Kidney epithelial cell (primary cell): ENCODE results near the gene CST11. TPM values are rescaled to one million over a fixed set of nuclear protein-coding genes. Genes with fewer than 3 reads are reported as not detected.

Experiments used
- DNase-seq: peaks from one replicate; pipeline ENCODE4 v3.0.0-alpha.2; 2010; ENCODE audit warnings: low read depth
- H3K27me3 ChIP-seq: 2 replicates; pipeline ENCODE4 v1.6.0; 2011; ENCODE audit warnings: low read length; ENCODE audit not compliant: control insufficient read depth, insufficient read depth
- H3K36me3 ChIP-seq: 2 replicates; pipeline ENCODE4 v1.5.1; 2011; ENCODE audit warnings: low read length; ENCODE audit not compliant: control insufficient read depth, insufficient read depth
- H3K4me3 ChIP-seq: 2 replicates; pipeline ENCODE4 v1.5.1; 2011; ENCODE audit warnings: low read depth, mild to moderate bottlenecking, control low read depth, low read length
- CTCF ChIP-seq: IDR thresholded peaks from 2 replicates; pipeline ENCODE4 v1.5.1; 2011; ENCODE audit warnings: mild to moderate bottlenecking, moderate library complexity, low read length, control low read depth, inconsistent platforms; ENCODE audit not compliant: insufficient read depth, poor library complexity, severe bottlenecking
- total RNA-seq: library from RNA; depleted of rRNA; stranded (reverse); fragments of >200 nt; gene quantifications from 2 replicates; pipeline ENCODE4 v1.2.3, GENCODE V29; 2015

The CST11 gene
- total RNA-seq = not detected in 2 replicates

GRCh38 chr20:23452776-23453175, at the start of gene CST11:
CST11 (minus strand) TSS chr20:23452876; CDS start chr20:23452811, 65 bp downstream.
- no peak for DNase-seq
- no peak for TF ChIP-seq CTCF
- no peaks in the 10 kb centered on the region for H3K27me3 ChIP-seq

GRCh38 chr20:23501926-23502325, 49.2 kb upstream of the CST11 start:
- no peak for TF ChIP-seq CTCF
- Histone ChIP-seq H3K36me3 (no peaks in the 10 kb centered on the region), H3K27me3 (no peaks in the 10 kb centered on the region), H3K4me3 (no peak overlapping the region)
- no peak for DNase-seq

More at GRCh38 chr20:23452776-23453175, at the start of gene CST11:
- H3K36me3 ChIP-seq = no peaks in the 10 kb centered on the region
- H3K4me3 ChIP-seq = no peak within 1 kb of the TSS

GRCh38 chr20:23497536-23497935, 44.9 kb upstream of the CST11 start:
- Histone ChIP-seq H3K4me3 (no peak overlapping the region), H3K36me3 (no peaks in the 10 kb centered on the region), H3K27me3 (no peaks in the 10 kb centered on the region)
- DNase-seq = no peak
- TF ChIP-seq CTCF = no peak

- Histone ChIP-seq H3K27me3 (no peaks in the 10 kb centered on the region), H3K36me3 (no peaks in the 10 kb centered on the region), H3K4me3 (no peak overlapping the region)
- DNase-seq = no peak
- no peak for TF ChIP-seq CTCF
Measured at GRCh38 chr20:23493172-23493772, 40.6 kb upstream of the CST11 start.

- no peaks in the 10 kb centered on the region for H3K36me3 ChIP-seq
- DNase-seq = no peak
- no peak for TF ChIP-seq CTCF
- no peak overlapping the region for H3K4me3 ChIP-seq
- H3K27me3 ChIP-seq = no peaks in the 10 kb centered on the region
Measured at GRCh38 chr20:23492292-23492691, 39.6 kb upstream of the CST11 start.

GRCh38 chr20:23490817-23491216, 38.1 kb upstream of the CST11 start, which contains the start of gene CST8:
CST8 (plus strand) TSS chr20:23491117; CDS start chr20:23491668, 551 bp downstream.
- H3K36me3 ChIP-seq = no peaks in the 10 kb centered on the region
- no peak within 1 kb of the TSS for H3K4me3 ChIP-seq
- TF ChIP-seq CTCF = no peak
- DNase-seq = no peak
- H3K27me3 ChIP-seq = no peaks in the 10 kb centered on the region
